HEK293 (cell line): Measurements from ENCODE around the gene GALNT16.

Experiments used
- CTCF ChIA-PET: fragments of 350-600 bp; formaldehyde crosslinking; extraction: SDS; loops from one replicate; lab custom pipeline; 2021; ENCODE audit warnings: antibody characterized with exemption; lab: Yijun Ruan, JAX
- POLR2A ChIA-PET: fragments of 300-600 bp; formaldehyde crosslinking; extraction: SDS; loops from one replicate; lab custom pipeline; 2020; ENCODE audit warnings: antibody characterized with exemption, inconsistent platforms; lab: Yijun Ruan, JAX
- H3K27ac ChIP-seq: fragments of 200-500 bp; sonication (Bioruptor generic); 2 replicates; pipeline ENCODE4 v1.5.1; 2014; ENCODE audit warnings: low read depth, low read length, control low read depth, inconsistent platforms; ENCODE audit errors: extremely low read depth
- H3K36me3 ChIP-seq, 2 experiments: fragments of 200-500 bp in 1 of 2; sonication (Bioruptor generic) in 1 of 2; 1 replicate in 1 of 2; 2 replicates in 1 of 2; pipeline ENCODE4 v1.5.1; 2014 to 2017; ENCODE audit warnings: inconsistent platforms in 2 of 2, low read length in 2 of 2; ENCODE audit not compliant: control insufficient read depth in 2 of 2, insufficient read depth in 1 of 2
- H3K4me1 ChIP-seq: fragments of 200-500 bp; sonication (Bioruptor generic); 2 replicates; pipeline ENCODE4 v1.5.1; 2014; ENCODE audit warnings: mild to moderate bottlenecking, low read length, inconsistent platforms; ENCODE audit not compliant: control insufficient read depth, insufficient read depth
- H3K4me3 ChIP-seq: 2 replicates; pipeline ENCODE4 v1.5.1; 2011; ENCODE audit warnings: low read depth, mild to moderate bottlenecking, control low read depth, low read length, moderate library complexity
- H3K9me3 ChIP-seq: fragments of 200-500 bp; sonication (Bioruptor generic); 2 replicates; pipeline ENCODE4 v1.5.1; 2014; ENCODE audit warnings: low read depth, low read length, inconsistent platforms; ENCODE audit not compliant: control insufficient read depth, insufficient read depth
- AEBP2 ChIP-seq: fragments of 450-650 bp; formaldehyde crosslinking; IDR thresholded peaks from 2 replicates; pipeline ENCODE4 v1.5.1; 2016; ENCODE audit warnings: missing biosample characterization, missing genetic modification characterization, borderline replicate concordance
- BCL11B ChIP-seq: fragments of 450-650 bp; formaldehyde crosslinking; IDR thresholded peaks from 2 replicates; pipeline ENCODE4 v1.5.1; 2016; ENCODE audit warnings: low read depth, missing biosample characterization, missing genetic modification characterization
- GLI4 ChIP-seq: fragments of 450-650 bp; formaldehyde crosslinking; IDR thresholded peaks from 2 replicates; pipeline ENCODE4 v1.5.1; 2016; ENCODE audit warnings: missing biosample characterization, missing genetic modification characterization
- KLF10 ChIP-seq: fragments of 450-650 bp; IDR thresholded peaks from 2 replicates; pipeline ENCODE4 v1.5.1; 2018; ENCODE audit warnings: missing biosample characterization, mild to moderate bottlenecking, missing genetic modification characterization
- PRDM1 ChIP-seq: fragments of 450-650 bp; formaldehyde crosslinking; IDR thresholded peaks from 2 replicates; pipeline ENCODE4; 2016; ENCODE audit warnings: missing biosample characterization, missing genetic modification characterization
- RBAK ChIP-seq: fragments of 450-650 bp; formaldehyde crosslinking; IDR thresholded peaks from 2 replicates; pipeline ENCODE4 v1.5.1; 2016; ENCODE audit warnings: missing biosample characterization, missing genetic modification characterization
- SP3 ChIP-seq: fragments of 450-650 bp; formaldehyde crosslinking; IDR thresholded peaks from 2 replicates; pipeline ENCODE4 v1.5.1; 2016; ENCODE audit warnings: missing biosample characterization, missing genetic modification characterization
- TRIM28 ChIP-seq: IDR thresholded peaks from 2 replicates; pipeline ENCODE4 v1.6.1; 2011; ENCODE audit warnings: low read length, control low read depth, borderline replicate concordance
- ZBTB20 ChIP-seq: fragments of 450-650 bp; formaldehyde crosslinking; IDR thresholded peaks from 2 replicates; pipeline ENCODE4 v1.5.1; 2016; ENCODE audit warnings: missing biosample characterization, missing genetic modification characterization
- ZBTB21 ChIP-seq: fragments of 450-650 bp; formaldehyde crosslinking; IDR thresholded peaks from 2 replicates; pipeline ENCODE4 v1.5.1; 2017; ENCODE audit warnings: missing biosample characterization, missing genetic modification characterization
- ZBTB8A ChIP-seq: fragments of 450-650 bp; formaldehyde crosslinking; IDR thresholded peaks from 2 replicates; pipeline ENCODE4 v1.5.1; 2016; ENCODE audit warnings: missing biosample characterization, missing genetic modification characterization
- ZNF138 ChIP-seq: fragments of 450-650 bp; formaldehyde crosslinking; IDR thresholded peaks from 2 replicates; pipeline ENCODE4 v1.5.1; 2016; ENCODE audit warnings: missing biosample characterization, missing genetic modification characterization, borderline replicate concordance
- ZNF214 ChIP-seq: fragments of 450-650 bp; formaldehyde crosslinking; IDR thresholded peaks from 2 replicates; pipeline ENCODE4 v1.5.1; 2017; ENCODE audit warnings: missing biosample characterization, mild to moderate bottlenecking, missing genetic modification characterization, borderline replicate concordance
- ZNF221 ChIP-seq: fragments of 450-650 bp; formaldehyde crosslinking; IDR thresholded peaks from 2 replicates; pipeline ENCODE4 v1.5.1; 2017; ENCODE audit warnings: missing biosample characterization, missing genetic modification characterization, borderline replicate concordance
- ZNF266 ChIP-seq: fragments of 450-650 bp; formaldehyde crosslinking; IDR thresholded peaks from 2 replicates; pipeline ENCODE4 v1.5.1; 2016; ENCODE audit warnings: missing biosample characterization, missing genetic modification characterization, low read depth
- ZNF280D ChIP-seq: fragments of 450-650 bp; formaldehyde crosslinking; IDR thresholded peaks from 2 replicates; pipeline ENCODE4 v1.5.1; 2016; ENCODE audit warnings: missing biosample characterization, missing genetic modification characterization
- ZNF292 ChIP-seq: fragments of 450-650 bp; formaldehyde crosslinking; IDR thresholded peaks from 2 replicates; pipeline ENCODE4 v1.5.1; 2016; ENCODE audit warnings: low read depth, missing biosample characterization, missing genetic modification characterization, borderline replicate concordance
- ZNF311 ChIP-seq: fragments of 450-650 bp; formaldehyde crosslinking; IDR thresholded peaks from 2 replicates; pipeline ENCODE4 v1.5.1; 2017; ENCODE audit warnings: missing biosample characterization, missing genetic modification characterization, borderline replicate concordance
- ZNF354C ChIP-seq: fragments of 450-650 bp; formaldehyde crosslinking; IDR thresholded peaks from 2 replicates; pipeline ENCODE4 v1.5.1; 2016; ENCODE audit warnings: missing biosample characterization, missing genetic modification characterization, low read depth, borderline replicate concordance
- ZNF366 ChIP-seq: fragments of 450-650 bp; formaldehyde crosslinking; conservative IDR thresholded peaks from 2 replicates; pipeline ENCODE4 v1.5.1; 2016; ENCODE audit warnings: missing biosample characterization, missing genetic modification characterization
- ZNF488 ChIP-seq: fragments of 450-650 bp; formaldehyde crosslinking; IDR thresholded peaks from 2 replicates; pipeline ENCODE4 v1.5.1; 2016; ENCODE audit warnings: missing biosample characterization, missing genetic modification characterization
- ZNF521 ChIP-seq: fragments of 450-650 bp; formaldehyde crosslinking; IDR thresholded peaks from 2 replicates; pipeline ENCODE4 v1.5.1; 2017; ENCODE audit warnings: missing biosample characterization, mild to moderate bottlenecking, missing genetic modification characterization
- ZNF529 ChIP-seq: fragments of 450-650 bp; formaldehyde crosslinking; IDR thresholded peaks from 2 replicates; pipeline ENCODE4 v1.5.1; 2017; ENCODE audit warnings: missing genetic modification characterization, missing biosample characterization; ENCODE audit not compliant: insufficient replicate concordance
- ZNF558 ChIP-seq: fragments of 450-650 bp; formaldehyde crosslinking; IDR thresholded peaks from 2 replicates; pipeline ENCODE4 v1.5.1; 2016; ENCODE audit warnings: missing biosample characterization, missing genetic modification characterization
- ZNF585B ChIP-seq: fragments of 450-650 bp; formaldehyde crosslinking; IDR thresholded peaks from 2 replicates; pipeline ENCODE4 v1.5.1; 2016; ENCODE audit warnings: missing biosample characterization, missing genetic modification characterization
- ZNF600 ChIP-seq: fragments of 450-650 bp; formaldehyde crosslinking; IDR thresholded peaks from 2 replicates; pipeline ENCODE4 v1.5.1; 2016; ENCODE audit warnings: missing biosample characterization, missing genetic modification characterization
- ZNF639 ChIP-seq: fragments of 450-650 bp; formaldehyde crosslinking; IDR thresholded peaks from 2 replicates; pipeline ENCODE4 v1.5.1; 2016; ENCODE audit warnings: missing biosample characterization, missing genetic modification characterization
- ZNF645 ChIP-seq: fragments of 450-650 bp; formaldehyde crosslinking; IDR thresholded peaks from 2 replicates; pipeline ENCODE4; 2016; ENCODE audit warnings: missing biosample characterization, missing genetic modification characterization
- ZNF747 ChIP-seq: fragments of 450-650 bp; formaldehyde crosslinking; IDR thresholded peaks from 2 replicates; pipeline ENCODE4 v1.5.1; 2016; ENCODE audit warnings: missing biosample characterization, missing genetic modification characterization
- ZNF777 ChIP-seq: fragments of 450-650 bp; formaldehyde crosslinking; IDR thresholded peaks from 2 replicates; pipeline ENCODE4 v1.5.1; 2017; ENCODE audit warnings: missing biosample characterization, missing genetic modification characterization, borderline replicate concordance

The GALNT16 gene

GRCh38 chr14:69259527-69260189, at the start of gene GALNT16:
Gene GALNT16, plus strand, starts transcription at chr14:69260158. Its CDS starts 133 bp downstream, at chr14:69260291.
- peak within 1 kb of the TSS; percentile 72 for H3K4me3 ChIP-seq
- ChIA-PET POLR2A (interaction anchor here (0.6 to 1.0 kb wide), 2 partner anchors 128 to 138 kb away, joined by 3 to 4 read pairs; partner anchors contain the start of genes ERH and SLC39A9), CTCF (interaction anchor here (0.6 to 3.3 kb wide), 10 partner anchors 22 to 1506 kb away, joined by 3 to 8 read pairs (median 3); partner anchors contain the start of genes ERH and SLC39A9)
- H3K27ac ChIP-seq = peak within 1 kb of the TSS; percentile 35; the same call in 1 of the 2 replicates
- H3K36me3 ChIP-seq = no peaks in the 10 kb centered on the region
- peaks cover 5% of the 10 kb centered on the region; the same call in 1 of the 2 replicates for H3K4me1 ChIP-seq
- H3K9me3 ChIP-seq = no peaks in the 10 kb centered on the region
- TF ChIP-seq ZNF600 (tag by site-specific recombination) (0 out of 2 replicates have a peak, but pooled peaks have one; percentile 28), ZNF221 (tag by site-specific recombination) (no peak), ZNF585B (tag by site-specific recombination) (no peak), ZNF266 (tag by site-specific recombination) (no peak), BCL11B (tag by site-specific recombination) (no peak), KLF10 (tag by site-specific recombination) (no peak), AEBP2 (tag by site-specific recombination) (no peak), ZNF645 (tag by site-specific recombination) (no peak), ZNF529 (tag by site-specific recombination) (no peak), ZNF521 (tag by site-specific recombination) (no peak), ZBTB20 (peak; percentile 72; the same call in 1 of the 2 replicates), ZNF777 (tag by site-specific recombination) (no peak), ZNF366 (tag by site-specific recombination) (no peak), RBAK (no peak), ZBTB8A (tag by site-specific recombination) (peak; percentile 83), SP3 (tag by site-specific recombination) (0 out of 2 replicates have a peak, but pooled peaks have one; percentile 13), ZBTB21 (tag by site-specific recombination) (no peak), ZNF639 (tag by site-specific recombination) (no peak), ZNF354C (tag by site-specific recombination) (no peak), ZNF747 (no peak), ZNF558 (tag by site-specific recombination) (no peak), ZNF138 (tag by site-specific recombination) (no peak), ZNF488 (no peak), TRIM28 (no peak), ZNF280D (tag by site-specific recombination) (no peak), ZNF292 (no peak), GLI4 (tag by site-specific recombination) (no peak), ZNF311 (no peak), PRDM1 (no peak), ZNF214 (tag by site-specific recombination) (no peak)
